Measurements from ENCODE around the gene DHRS3. TPM values are rescaled to one million over a fixed set of nuclear protein-coding genes. Genes with fewer than 3 reads are reported as not detected.
A peak's percentile ranks its signal among the peaks of the same experiment; 100 is the strongest.

Gene DHRS3
- total RNA-seq, 1 donor from 2014 or later: 63.7 TPM

- DNase-seq (ENCODE audit: low read depth) (no peak), FAIRE-seq (no peak)
- H3K4me3 ChIP-seq (ENCODE audit: low read depth, low read length): no peak overlapping the region
- H3K27me3 ChIP-seq (ENCODE audit: control insufficient read depth, insufficient read depth, low read length): no peaks in the 10 kb centered on the region
- no peak for TF ChIP-seq CTCF (IDR thresholded peaks at IDR 0.05; ENCODE audit: insufficient read depth, low read length, severe bottlenecking)
- H3K36me3 ChIP-seq (ENCODE audit: control insufficient read depth, insufficient read depth, low read length): peaks cover 11% of the 10 kb centered on the region
Measured at GRCh38 chr1:12608311-12608957, 9.6 kb downstream of the DHRS3 start.

GRCh38 chr1:12607263-12607662 lies 10.7 kb downstream of the DHRS3 start:
- Histone ChIP-seq H3K36me3 (ENCODE audit: control insufficient read depth, insufficient read depth, low read length) (peaks cover 14% of the 10 kb centered on the region), H3K27me3 (ENCODE audit: control insufficient read depth, insufficient read depth, low read length) (no peaks in the 10 kb centered on the region)
- no peak for FAIRE-seq

GRCh38 chr1:12604986-12605385 lies 13.0 kb downstream of the DHRS3 start:
- no peak for TF ChIP-seq CTCF (IDR thresholded peaks at IDR 0.05; ENCODE audit: insufficient read depth, low read length, severe bottlenecking)
- DNase-seq (ENCODE audit: low read depth) (no peak), FAIRE-seq (no peak)
- Histone ChIP-seq H3K36me3 (ENCODE audit: control insufficient read depth, insufficient read depth, low read length) (peaks cover 11% of the 10 kb centered on the region), H3K27me3 (ENCODE audit: control insufficient read depth, insufficient read depth, low read length) (no peaks in the 10 kb centered on the region), H3K4me3 (ENCODE audit: low read depth, low read length) (no peak overlapping the region)

More at GRCh38 chr1:12607263-12607662, 10.7 kb downstream of the DHRS3 start:
- DNase-seq (ENCODE audit: low read depth): no peak
- H3K4me3 ChIP-seq (ENCODE audit: low read depth, low read length): no peak overlapping the region
- TF ChIP-seq CTCF (IDR thresholded peaks at IDR 0.05; ENCODE audit: insufficient read depth, low read length, severe bottlenecking): no peak

- H3K27me3 ChIP-seq (ENCODE audit: control insufficient read depth, insufficient read depth, low read length): no peaks in the 10 kb centered on the region
- TF ChIP-seq CTCF (IDR thresholded peaks at IDR 0.05; ENCODE audit: insufficient read depth, low read length, severe bottlenecking): no peak
- FAIRE-seq (peak; percentile 43), DNase-seq (ENCODE audit: low read depth) (peak; percentile 96)
- peaks cover 11% of the 10 kb centered on the region for H3K36me3 ChIP-seq (ENCODE audit: control insufficient read depth, insufficient read depth, low read length)
- no peak overlapping the region for H3K4me3 ChIP-seq (ENCODE audit: low read depth, low read length)
Measured at GRCh38 chr1:12604114-12604874, 13.7 kb downstream of the DHRS3 start.

- no peak for DNase-seq (ENCODE audit: low read depth)
- no peak for FAIRE-seq
- peaks cover 7% of the 10 kb centered on the region for H3K36me3 ChIP-seq (ENCODE audit: control insufficient read depth, insufficient read depth, low read length)
- no peak for TF ChIP-seq CTCF (IDR thresholded peaks at IDR 0.05; ENCODE audit: insufficient read depth, low read length, severe bottlenecking)
- H3K4me3 ChIP-seq (ENCODE audit: low read depth, low read length): no peak overlapping the region
- H3K27me3 ChIP-seq (ENCODE audit: control insufficient read depth, insufficient read depth, low read length): no peaks in the 10 kb centered on the region
Measured at GRCh38 chr1:12603224-12603623, 14.8 kb downstream of the DHRS3 start.

Data from bronchial epithelial cell (primary cell).